SU-DHL-6 (cell line): ENCODE results near the gene IBA57.

Experiments
- EZH2phosphoT487 ChIP-seq: fragments of 200-600 bp; sonication (generic), shearing (Covaris generic); conservative IDR thresholded peaks from 2 replicates; pipeline ENCODE4 v1.6.1; 2018; ENCODE audit warnings: mild to moderate bottlenecking, antibody characterized with exemption, low read length, moderate library complexity, mixed read lengths
- TF ChIP-seq, protein P1 (sequence below): fragments of 200-600 bp; sonication (generic); IDR thresholded peaks from one replicate; pipeline ENCODE4 v1.5.1; 2017; ENCODE audit warnings: antibody characterized with exemption, mild to moderate bottlenecking, low read length, moderate library complexity; ENCODE audit not compliant: insufficient read depth, poor library complexity, severe bottlenecking

DNA sequence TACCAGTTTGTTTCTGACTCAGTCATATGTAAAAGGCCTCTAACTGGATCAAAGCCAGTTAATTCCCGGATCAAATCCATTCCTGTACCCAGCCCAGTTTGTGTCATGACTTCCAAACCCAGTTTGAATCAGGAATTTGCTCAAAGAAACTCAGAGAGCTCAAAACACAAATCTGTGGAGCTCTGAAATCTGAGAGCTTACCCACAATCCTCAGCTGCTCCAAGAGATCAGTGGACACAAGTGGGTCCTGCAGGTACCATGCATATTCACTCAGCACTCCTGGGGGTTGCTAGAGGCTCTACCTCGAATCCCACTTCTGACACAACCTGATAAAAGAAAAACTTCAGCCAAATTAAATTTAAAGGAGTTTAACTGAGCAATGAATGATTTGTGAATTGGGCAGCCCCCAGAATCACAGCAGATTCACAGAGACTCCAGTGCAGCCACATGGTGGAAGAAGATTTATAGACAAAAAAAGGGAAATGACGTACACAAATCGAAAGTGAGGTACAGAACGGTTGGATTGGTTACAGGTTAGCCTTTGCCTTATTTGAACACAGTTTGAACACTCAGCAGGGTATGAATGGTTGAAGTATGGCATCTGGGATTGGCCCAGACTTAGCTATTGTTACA is 44.6 kb upstream of the IBA57 start:
- TF ChIP-seq, protein P1, sequence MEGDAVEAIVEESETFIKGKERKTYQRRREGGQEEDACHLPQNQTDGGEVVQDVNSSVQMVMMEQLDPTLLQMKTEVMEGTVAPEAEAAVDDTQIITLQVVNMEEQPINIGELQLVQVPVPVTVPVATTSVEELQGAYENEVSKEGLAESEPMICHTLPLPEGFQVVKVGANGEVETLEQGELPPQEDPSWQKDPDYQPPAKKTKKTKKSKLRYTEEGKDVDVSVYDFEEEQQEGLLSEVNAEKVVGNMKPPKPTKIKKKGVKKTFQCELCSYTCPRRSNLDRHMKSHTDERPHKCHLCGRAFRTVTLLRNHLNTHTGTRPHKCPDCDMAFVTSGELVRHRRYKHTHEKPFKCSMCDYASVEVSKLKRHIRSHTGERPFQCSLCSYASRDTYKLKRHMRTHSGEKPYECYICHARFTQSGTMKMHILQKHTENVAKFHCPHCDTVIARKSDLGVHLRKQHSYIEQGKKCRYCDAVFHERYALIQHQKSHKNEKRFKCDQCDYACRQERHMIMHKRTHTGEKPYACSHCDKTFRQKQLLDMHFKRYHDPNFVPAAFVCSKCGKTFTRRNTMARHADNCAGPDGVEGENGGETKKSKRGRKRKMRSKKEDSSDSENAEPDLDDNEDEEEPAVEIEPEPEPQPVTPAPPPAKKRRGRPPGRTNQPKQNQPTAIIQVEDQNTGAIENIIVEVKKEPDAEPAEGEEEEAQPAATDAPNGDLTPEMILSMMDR: no peak
- no peak for TF ChIP-seq EZH2phosphoT487
